ENCODE data around the gene APC. TPM values are rescaled to one million over a fixed set of nuclear protein-coding genes. Genes with fewer than 3 reads are reported as not detected.

The APC gene
- total RNA-seq, 1 experiment from 2014 or later, result 40.0 TPM

DNA sequence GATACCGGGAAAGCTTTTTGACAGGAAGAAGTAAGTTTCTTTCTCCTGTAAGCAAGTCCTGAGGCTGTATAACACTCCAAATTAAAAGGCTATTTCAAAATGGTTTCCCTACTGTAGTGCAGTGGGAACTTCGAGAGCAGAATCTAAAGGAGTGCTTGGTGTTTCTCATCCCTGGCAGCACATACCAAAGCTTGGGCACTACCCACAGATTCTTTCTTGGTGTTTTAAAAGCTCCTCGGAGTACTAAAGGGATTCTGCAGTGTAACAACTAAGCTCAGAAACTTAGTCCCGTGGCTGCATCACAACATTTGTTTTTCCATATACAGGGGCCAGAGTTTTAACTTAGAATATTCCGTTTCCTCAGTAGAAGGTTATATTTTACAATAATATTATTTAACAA, 5.6 kb upstream of the APC start:
- no peaks in the 10 kb centered on the region for H3K9me3 Mint-ChIP-seq
- ATAC-seq (no peak), DNase-seq (ENCODE audit: low spot score) (no peak)
- no peak for TF ChIP-seq SOX15 (CRISPR knock-in tag; IDR thresholded peaks at IDR 0.05)
- no peak for TF ChIP-seq ZNF425 (CRISPR knock-in tag; conservative IDR thresholded peaks at IDR 0.05)
- no peak for TF ChIP-seq IRF2 (CRISPR knock-in tag; IDR thresholded peaks at IDR 0.05; ENCODE audit: borderline replicate concordance, low read depth)
- TF ChIP-seq FOXP1 (CRISPR knock-in tag; IDR thresholded peaks at IDR 0.05; ENCODE audit: borderline replicate concordance), result no peak
- TF ChIP-seq KAT7 (CRISPR knock-in tag; IDR thresholded peaks at IDR 0.05; ENCODE audit: borderline replicate concordance), result no peak
- no peak for TF ChIP-seq FOXK1 (CRISPR knock-in tag; IDR thresholded peaks at IDR 0.05)
- TF ChIP-seq ZNF416 (CRISPR knock-in tag; IDR thresholded peaks at IDR 0.05), result no peak
- no peak for TF ChIP-seq CTCF (IDR thresholded peaks at IDR 0.05)
- no peak for TF ChIP-seq JAZF1 (CRISPR knock-in tag; IDR thresholded peaks at IDR 0.05)
- no peak for TF ChIP-seq NFE2L1 (CRISPR knock-in tag; IDR thresholded peaks at IDR 0.05)
- TF ChIP-seq PRDM15 (CRISPR knock-in tag; IDR thresholded peaks at IDR 0.05), result no peak
- no peak for TF ChIP-seq GTF2I (CRISPR knock-in tag; conservative IDR thresholded peaks at IDR 0.05)
- H3K27ac Mint-ChIP-seq, result no peak overlapping the region
- ChIA-PET CTCF (no interaction called here), POLR2A (no interaction called here)
- peaks cover 3% of the 10 kb centered on the region for H3K4me1 Mint-ChIP-seq
- H3K27me3 Mint-ChIP-seq (ENCODE audit: low read depth), result no peaks in the 10 kb centered on the region
- no peaks in the 10 kb centered on the region for H3K36me3 Mint-ChIP-seq
- H3K4me3 Mint-ChIP-seq, result no peak overlapping the region

DNA sequence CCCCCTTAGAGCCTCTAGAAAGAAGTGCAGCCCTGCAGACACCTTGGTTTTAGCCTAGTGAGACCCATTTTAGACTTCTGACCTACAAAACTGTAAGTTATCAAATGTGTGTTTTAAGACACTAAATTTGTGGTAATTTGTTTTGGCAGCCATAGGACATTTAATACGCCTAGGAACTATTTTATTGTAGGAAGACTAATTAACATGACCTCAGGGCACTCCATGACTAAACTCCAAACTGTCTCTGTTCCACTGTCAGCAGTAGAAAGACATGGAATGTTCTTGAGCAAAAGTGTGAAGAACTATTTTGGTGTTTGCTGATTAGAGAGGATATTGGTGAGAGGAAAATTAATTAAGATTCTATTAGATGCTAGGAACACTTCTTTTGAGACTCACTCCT, 4.1 kb upstream of the APC start:
- H3K4me1 Mint-ChIP-seq, result peaks cover 15% of the 10 kb centered on the region
- POLR2A ChIA-PET, result no interaction called here
- ATAC-seq (no peak), DNase-seq (ENCODE audit: low spot score) (no peak)
- CTCF ChIA-PET, result no interaction called here
- no peak overlapping the region for H3K27ac Mint-ChIP-seq
- no peak overlapping the region for H3K4me3 Mint-ChIP-seq
- TF ChIP-seq ETV6 (CRISPR knock-in tag; IDR thresholded peaks at IDR 0.05), result no peak
- no peak for TF ChIP-seq PRRX2 (CRISPR knock-in tag; IDR thresholded peaks at IDR 0.05)
- no peak for TF ChIP-seq ZNF121 (CRISPR knock-in tag; IDR thresholded peaks at IDR 0.05)
- TF ChIP-seq ZNF423 (CRISPR knock-in tag; IDR thresholded peaks at IDR 0.05), result no peak
- TF ChIP-seq TEAD1 (CRISPR knock-in tag; IDR thresholded peaks at IDR 0.05), result no peak
- no peak for TF ChIP-seq USF1 (CRISPR knock-in tag; IDR thresholded peaks at IDR 0.05)
- no peak for TF ChIP-seq TP53 (CRISPR knock-in tag; IDR thresholded peaks at IDR 0.05)
- TF ChIP-seq CREB1 (CRISPR knock-in tag; IDR thresholded peaks at IDR 0.05), result no peak
- no peak for TF ChIP-seq MXD4 (CRISPR knock-in tag; IDR thresholded peaks at IDR 0.05; ENCODE audit: borderline replicate concordance)
- TF ChIP-seq FOXK1 (CRISPR knock-in tag; IDR thresholded peaks at IDR 0.05), result no peak
- no peak for TF ChIP-seq ZMAT4 (CRISPR knock-in tag; IDR thresholded peaks at IDR 0.05)
- TF ChIP-seq, protein P1, sequence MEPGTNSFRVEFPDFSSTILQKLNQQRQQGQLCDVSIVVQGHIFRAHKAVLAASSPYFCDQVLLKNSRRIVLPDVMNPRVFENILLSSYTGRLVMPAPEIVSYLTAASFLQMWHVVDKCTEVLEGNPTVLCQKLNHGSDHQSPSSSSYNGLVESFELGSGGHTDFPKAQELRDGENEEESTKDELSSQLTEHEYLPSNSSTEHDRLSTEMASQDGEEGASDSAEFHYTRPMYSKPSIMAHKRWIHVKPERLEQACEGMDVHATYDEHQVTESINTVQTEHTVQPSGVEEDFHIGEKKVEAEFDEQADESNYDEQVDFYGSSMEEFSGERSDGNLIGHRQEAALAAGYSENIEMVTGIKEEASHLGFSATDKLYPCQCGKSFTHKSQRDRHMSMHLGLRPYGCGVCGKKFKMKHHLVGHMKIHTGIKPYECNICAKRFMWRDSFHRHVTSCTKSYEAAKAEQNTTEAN (CRISPR knock-in tag; IDR thresholded peaks at IDR 0.05), result no peak
- TF ChIP-seq ZNF232 (CRISPR knock-in tag; IDR thresholded peaks at IDR 0.05), result no peak
- H3K9me3 Mint-ChIP-seq, result no peaks in the 10 kb centered on the region
- no peaks in the 10 kb centered on the region for H3K36me3 Mint-ChIP-seq
- no peaks in the 10 kb centered on the region for H3K27me3 Mint-ChIP-seq (ENCODE audit: low read depth)

All from WTC11 (cell line).